HG03175 (cell line): Measurements from ENCODE around the gene EGR2.

Experiments used
- ATAC-seq: cut with Tn5 transposase; IDR thresholded peaks from one replicate; pipeline ENCODE4 v1.9.1; 2021; ENCODE audit warnings: mild to moderate bottlenecking, moderate library complexity; ENCODE audit not compliant: unreplicated experiment

Gene EGR2

DNA sequence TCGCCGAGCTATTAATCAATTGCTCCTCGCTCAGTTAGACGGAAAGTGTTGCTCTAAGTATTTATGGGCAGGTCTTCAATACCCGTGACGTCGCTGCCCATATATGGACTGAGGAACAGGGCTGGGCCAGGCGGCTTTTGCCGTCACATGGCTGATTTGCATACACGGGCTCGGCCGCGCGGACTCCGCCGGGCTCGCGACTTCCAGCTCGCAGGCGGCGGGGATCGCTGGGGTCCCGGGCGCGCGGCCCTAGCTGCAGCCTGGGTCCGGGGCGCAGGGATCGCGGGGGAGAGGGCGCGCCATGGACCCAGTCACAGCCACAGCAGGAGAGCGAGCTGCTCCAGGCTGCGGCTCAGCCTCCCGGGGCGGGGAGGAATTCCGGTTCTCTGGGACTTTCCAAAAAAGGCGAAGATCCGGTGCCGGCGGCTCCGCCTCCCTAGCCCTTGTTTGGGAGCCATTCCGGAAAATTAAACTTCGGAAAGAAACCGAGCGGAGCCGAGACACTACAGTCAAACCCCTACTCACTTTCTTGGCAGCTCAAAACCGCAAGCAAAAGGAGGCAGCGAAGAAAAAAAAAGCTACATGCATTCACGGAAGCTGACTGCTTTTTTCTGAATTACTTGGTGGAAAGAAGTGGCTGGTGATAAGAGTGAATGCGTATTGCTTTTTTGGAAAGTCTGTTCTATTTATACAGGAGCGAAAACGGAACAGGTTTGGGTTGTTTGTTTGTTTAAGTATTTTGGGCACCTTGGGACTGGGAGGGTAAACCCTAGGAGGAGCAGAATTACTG is at the start of gene EGR2:
EGR2 (minus strand) TSS at position 36 of the 790 bp plus-strand sequence. CDS start 337 bp downstream, outside the sequence.
- peak; percentile 80 for ATAC-seq

DNA sequence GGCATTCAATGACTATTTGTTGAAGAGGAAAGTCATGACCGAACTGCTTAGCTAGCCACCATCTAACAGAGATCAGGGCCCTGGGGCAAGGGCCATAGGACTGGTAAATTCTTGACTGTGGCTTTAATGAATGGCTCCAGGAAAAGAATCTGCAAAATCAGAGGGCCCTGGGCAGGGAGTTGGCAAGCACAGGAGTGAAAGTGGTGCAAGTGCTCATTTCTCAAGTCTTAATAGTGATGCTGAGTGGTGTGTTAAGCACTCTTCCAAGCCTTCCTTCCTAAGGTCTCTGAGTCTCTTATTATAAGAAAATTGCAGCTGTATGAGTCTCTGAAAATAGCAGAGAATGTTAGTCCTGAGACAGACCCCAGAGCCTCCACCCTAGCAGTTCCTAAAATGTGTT is 46.3 kb upstream of the EGR2 start:
- ATAC-seq, result no peak

DNA sequence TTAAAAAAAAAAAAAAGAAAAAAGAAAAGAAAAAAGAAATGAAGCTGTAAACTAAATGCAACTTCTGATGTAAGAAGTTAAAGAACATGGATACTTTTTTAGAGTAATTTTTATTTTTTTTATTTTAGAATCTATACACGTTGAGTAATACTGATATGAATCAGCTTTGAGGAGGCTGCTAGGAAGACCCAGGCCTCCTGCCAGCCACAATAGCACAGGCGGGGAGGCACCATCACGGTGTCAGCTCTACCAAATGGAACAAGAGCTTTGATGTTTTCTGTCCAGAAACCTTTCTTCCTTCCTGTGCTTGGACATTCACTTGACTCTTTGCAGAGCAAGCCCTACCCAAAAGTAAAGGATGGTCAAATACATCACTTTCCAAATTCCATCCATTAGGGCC is 45.3 kb upstream of the EGR2 start:
- ATAC-seq, result no peak

DNA sequence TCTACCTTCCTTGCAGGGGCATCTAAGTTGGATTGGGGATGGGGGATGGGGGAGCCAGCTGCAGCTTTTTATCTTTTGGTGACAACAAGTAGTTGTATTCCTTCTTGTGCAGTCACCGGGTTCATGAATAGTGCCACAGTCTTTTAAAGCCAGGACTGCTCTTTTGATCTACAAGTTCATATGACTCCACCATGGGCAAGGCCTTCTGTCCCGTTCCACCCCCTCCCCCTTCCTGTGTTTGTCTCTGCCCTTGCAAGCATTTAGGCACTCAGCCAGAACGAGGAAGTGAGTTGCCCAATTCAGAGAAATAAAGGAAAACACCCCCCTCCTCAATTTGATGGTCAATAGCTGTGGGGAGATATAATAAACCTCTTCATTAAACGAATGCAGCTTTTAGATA is 44.8 kb upstream of the EGR2 start:
- ATAC-seq, result no peak

DNA sequence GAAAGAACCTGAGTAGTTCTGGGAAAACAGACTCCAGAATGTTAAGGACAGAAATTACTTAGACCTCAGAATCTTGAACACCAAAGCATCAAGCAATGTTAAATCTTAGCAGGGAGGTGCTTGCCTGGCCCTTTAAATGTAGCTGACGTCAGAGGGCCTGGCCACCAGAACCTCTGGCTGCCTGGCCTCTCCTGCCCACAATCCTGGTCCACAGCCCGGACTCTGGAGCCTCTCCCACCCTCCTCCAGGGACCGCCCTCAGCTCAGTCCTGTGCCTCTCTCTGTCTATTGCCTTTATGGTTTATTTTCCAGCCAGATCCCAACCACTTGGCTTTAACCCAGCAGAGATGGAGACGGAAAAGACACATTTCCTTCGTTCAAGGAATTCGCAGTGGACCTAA is 42.2 kb upstream of the EGR2 start:
- ATAC-seq, result no peak

DNA sequence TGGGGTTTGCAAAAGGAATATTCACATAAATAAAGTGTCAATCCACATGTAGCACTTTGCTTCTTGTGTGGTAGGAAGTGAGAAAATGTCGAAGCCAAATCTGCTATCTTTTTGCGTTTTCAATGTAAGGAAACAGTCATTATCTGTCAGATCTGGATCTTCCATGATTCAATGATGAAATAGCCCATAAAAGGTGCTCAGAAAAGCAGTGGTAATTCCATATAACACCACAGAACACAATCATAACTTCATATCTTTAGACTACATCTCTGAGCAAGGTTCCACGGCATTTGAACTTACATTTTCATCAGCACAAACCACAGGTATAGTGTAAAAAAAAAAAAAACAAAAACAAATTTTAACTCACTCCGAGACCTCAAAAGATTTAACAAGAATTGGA is 39.9 kb upstream of the EGR2 start:
- ATAC-seq, result no peak

DNA sequence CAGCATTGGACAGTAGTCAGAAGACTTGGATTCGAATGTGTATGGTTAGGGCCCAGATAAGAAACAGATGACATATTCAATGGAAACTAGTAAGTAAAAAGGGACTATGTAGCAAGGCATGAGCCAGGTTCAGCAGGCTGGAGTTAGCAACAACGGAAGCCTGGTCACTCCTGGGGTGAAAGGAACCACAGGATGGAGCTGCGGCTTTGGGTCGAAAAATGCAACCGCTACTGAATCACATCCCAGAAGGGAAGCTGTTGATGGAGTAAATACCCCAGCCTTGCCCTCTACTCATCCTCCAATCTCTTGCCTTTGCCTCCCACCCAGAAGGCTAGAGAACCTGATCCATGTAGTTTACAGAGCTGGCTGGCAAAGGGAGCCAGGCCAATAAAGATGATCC is 37.5 kb upstream of the EGR2 start:
- ATAC-seq, result peak; percentile 17

DNA sequence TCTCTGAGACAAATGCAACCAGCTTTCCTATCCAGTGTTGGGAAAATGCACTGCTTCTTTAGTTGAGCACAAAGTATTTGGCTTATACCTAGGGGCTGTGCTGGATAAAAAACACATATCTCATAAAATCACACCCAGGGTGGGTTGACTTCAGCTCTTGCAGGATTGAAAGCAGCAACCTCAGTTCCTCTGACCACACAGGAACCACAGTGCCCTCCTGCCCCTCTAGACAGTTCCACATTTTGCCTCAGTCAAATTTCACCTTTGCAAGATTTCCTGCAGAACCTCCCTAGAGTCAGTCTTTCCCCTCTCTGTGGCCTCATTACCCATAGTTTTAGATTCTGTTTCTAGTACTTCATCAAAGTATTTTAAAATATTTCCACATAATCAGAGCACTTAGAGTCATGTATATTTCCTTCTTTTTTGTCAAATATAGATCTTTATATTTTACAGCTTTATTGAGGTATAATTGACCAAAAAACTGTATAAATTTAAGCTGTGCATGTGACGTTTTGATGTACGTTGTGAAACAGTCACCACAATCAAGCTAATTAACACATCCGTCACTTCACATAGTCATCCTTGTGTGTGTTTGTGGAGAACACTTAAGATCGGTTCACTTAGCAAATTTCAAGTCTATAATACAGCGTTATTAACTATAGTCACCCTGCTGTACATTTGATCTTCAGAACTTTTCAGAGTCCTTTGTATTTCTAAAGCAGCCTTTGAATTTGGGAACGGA is 37.0 kb upstream of the EGR2 start:
- ATAC-seq, result peak; percentile 73

DNA sequence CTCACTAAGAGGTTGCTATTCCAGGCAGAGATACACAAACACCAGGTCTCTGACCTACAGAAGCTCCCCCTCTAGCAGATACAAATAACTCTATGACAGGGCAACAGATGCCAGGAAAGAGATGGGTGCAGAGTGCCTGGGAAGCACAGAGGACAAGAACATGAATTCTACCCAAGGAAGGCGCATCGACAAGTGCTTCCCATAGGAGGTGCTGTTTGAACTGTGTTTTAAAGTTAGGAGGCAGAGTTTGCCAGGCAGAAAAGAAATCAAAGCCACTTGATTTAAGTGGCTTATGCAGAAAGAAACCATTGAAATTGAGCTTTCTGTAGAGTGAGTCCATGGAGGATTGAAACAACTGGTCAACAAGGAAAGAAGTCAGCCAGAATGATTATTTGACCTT is 35.3 kb upstream of the EGR2 start:
- ATAC-seq, result no peak

DNA sequence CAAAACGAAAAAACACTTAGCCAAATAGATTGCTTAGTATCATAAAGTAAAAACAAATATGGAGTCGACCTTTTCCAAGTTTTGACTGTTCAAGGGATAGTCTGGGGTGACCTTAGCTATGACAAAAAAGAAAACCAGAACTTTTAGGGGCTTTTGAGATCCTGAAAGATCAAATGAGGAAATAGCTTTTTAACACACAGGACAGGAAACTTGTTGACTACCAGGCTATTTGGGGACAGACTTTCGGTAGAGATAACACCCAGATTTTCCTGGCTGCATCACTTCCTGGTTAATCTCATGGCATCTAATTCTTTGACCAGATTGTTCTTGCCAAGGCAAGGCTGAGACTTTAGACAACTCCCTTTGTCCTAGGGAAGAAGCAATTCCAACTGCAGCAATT is 34.5 kb upstream of the EGR2 start:
- no peak for ATAC-seq

DNA sequence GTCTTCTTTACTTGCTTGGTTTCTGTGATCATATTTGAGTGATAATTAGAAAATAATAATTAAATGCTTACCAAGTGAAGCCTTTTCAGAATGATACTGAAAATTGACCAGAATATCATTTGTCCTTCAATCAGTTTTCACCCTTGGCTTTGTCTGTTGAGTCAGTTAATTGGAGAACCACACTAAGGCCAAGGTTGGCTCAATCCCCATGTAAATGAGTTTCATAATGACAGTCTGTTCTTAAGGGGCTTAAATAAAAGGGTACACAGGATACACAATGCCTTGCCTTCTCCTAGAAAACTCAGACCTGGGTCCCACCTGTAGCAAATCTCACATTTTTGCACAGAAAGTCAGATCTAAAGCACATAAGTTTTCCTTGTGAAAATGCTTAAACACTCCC is 31.3 kb upstream of the EGR2 start:
- no peak for ATAC-seq

DNA sequence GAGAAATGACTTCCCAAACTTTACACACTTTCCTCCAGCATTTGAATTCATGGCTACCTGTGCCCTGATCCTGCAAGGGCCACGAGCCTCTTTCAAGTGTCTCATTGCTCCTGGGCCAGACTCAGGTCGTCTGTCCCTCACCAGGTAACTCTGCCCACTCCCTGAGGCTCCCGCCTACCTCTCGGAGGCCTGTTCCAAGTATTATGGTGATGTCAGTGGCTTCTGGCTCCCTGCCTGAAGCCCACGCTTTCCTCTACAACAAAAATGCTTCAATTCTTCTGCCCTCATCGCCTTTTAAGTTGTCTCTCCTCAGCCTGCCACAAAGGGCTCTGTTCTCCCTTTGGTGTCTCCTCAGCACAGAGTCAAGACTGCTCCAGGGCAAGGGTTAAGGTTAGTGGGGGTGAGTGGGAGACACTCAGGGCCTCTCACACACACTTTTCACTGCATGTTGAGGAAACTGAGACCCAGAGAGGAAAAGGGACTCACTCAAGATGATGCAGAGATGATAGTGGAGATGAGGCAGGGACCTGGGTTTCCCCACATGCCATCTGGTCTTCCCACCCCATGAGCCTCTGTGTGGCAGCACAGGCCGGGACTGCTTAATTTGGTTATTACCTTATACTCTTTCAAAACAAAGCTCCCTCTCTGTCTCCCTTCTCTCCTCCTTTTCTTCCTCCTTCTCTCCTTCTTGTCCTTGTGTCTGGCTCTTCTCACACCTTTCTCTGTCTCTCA is 28.3 kb upstream of the EGR2 start:
- ATAC-seq, result no peak

DNA sequence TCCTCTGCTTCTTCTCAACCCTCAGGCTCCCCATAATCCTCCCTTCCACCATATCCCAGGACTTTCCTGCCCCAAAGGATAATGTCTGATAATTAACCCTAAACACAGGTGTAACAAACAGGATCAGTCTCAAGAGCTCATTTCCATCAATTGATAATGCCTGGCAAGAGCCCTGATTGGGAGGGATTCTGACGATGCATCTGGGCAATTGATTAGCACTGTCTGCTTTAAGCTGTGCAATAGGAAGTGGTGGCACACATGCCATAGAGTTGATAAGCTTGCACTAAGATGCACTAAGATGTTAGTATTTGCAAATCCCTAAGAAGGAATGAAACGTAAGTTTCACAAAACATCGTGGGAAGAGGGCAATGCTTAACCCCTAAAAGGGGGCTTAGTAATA is 27.4 kb upstream of the EGR2 start:
- ATAC-seq, result no peak

DNA sequence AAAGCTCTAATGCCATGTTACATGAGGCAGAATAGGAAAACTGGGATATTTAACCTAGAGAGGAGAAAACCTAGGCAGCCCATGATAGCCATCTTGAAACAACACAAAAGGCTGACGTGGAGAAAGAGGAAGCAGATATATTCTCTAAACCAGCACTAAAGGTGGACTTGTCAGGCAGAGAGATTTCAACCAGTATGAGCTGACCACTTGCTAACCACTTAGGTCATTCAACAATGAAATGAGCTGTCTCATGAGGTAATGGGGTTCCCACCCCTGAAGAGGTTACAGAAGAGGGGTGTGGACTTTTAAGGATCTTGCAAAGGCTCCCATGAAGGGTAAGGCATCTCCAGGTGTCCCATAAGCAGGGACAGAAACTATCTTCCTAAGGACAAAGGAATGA is 26.8 kb upstream of the EGR2 start:
- peak; percentile 88 for ATAC-seq

DNA sequence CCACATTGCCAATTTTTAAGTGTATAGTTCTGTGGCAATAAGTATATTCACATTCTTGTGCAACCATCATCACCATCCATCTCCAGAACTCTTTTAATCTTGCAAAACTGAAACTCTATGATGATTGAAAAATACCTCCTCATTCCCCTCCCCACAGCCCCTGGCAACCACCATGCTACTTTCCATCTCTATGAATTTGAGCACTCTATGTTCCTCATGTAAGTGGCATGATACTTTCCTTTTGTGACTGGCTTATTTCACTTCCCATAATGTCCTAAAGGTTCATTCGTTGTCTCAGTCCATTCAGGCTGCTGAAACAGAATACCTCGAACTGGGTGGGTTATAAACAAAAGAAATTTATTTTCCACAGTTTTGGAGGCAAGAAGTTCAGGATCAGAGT is 23.4 kb upstream of the EGR2 start:
- ATAC-seq, result no peak

DNA sequence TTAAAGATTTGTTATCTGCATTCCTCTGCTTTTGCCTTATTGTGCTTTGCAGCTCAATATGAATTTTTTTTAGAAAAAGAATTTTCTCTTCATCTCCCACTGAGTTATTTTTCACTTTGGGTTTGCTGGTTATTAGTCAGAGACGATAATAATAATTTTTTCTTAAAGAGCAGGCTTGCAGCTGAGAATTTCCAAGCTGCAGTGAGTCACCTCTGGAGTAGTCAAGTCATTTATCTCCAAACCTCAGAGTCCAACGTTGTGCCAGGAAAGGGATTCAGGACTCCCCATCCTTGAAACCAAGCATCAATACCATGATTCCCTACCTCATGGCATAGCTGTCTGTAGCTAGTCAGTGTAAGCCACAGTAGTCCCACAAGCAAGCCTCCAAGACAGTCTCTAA is 15.2 kb upstream of the EGR2 start:
- ATAC-seq, result no peak

DNA sequence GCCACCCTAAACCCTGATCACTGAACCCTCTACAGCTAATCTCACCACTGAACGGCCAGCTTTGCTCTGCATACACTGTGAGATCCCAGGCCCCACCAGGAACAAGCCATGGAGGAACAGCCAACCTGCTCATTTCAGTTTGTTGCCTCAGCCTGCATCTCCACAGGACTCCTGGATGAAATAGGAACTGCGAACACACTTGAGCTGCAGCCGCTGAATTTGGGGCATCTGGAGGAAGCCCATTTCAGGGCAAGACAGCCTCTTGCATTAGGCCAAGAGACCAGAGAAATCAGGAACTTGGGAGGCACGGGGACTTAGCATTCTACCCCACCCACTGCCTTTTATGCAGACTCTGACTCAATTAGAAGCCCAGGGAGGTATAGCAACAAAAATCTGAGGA is 14.5 kb upstream of the EGR2 start:
- ATAC-seq, result no peak

DNA sequence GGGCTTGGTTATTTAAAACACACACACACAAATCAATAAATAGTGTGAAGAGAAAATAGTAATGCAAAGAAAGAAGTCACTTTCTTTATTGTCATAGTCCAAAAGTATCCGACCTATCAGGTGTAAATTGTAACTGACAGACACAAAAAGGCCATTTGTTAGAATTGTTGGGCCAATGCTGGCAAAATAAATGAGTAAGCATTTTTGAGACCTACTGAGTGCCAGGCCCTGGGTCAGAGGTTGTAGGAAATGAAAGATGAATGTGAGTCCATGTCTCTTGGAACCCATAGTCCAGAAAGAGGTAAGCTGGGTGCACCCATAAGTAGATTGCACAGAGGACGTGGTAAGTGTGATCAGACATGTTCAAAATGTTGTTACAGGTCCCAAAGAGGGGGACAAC is 13.5 kb upstream of the EGR2 start:
- ATAC-seq, result no peak

DNA sequence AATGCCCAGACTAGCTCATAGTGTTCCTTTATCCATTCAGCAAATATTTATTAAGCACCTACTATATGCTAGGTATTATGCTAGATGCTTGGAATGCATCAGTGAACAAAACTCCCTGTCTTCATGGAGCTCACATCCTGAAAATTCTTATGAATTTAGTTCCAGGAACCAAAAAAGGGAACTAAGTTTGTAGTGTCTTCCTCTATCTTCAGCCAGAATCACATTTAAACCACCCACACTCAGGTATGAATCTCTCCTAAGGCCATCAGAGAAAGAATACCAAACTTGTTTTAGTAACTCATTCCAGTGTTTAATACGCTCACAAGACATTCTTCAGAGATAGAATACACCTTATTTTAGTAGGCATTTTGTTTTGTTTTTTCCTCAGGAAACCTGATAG is 10.1 kb upstream of the EGR2 start:
- ATAC-seq, result no peak

DNA sequence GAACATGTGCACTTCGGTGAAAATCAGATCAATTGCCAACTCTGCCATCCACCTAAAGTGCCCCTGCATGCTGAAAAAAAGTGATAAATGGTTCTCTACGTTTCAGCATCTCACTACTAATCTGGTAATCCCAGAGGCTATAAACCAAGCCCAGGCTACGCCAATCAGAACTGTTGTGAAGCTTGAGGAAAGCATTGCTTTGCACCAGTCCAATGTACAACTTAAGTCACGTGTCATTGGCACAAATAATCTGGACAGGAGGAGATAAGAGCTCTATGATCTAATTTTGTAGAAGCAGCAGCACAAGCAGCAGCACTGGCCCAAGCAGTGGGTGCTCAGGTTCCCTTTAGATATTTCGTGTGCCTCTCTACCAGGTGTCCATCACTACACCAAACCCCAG is 4.4 kb upstream of the EGR2 start:
- no peak for ATAC-seq

DNA sequence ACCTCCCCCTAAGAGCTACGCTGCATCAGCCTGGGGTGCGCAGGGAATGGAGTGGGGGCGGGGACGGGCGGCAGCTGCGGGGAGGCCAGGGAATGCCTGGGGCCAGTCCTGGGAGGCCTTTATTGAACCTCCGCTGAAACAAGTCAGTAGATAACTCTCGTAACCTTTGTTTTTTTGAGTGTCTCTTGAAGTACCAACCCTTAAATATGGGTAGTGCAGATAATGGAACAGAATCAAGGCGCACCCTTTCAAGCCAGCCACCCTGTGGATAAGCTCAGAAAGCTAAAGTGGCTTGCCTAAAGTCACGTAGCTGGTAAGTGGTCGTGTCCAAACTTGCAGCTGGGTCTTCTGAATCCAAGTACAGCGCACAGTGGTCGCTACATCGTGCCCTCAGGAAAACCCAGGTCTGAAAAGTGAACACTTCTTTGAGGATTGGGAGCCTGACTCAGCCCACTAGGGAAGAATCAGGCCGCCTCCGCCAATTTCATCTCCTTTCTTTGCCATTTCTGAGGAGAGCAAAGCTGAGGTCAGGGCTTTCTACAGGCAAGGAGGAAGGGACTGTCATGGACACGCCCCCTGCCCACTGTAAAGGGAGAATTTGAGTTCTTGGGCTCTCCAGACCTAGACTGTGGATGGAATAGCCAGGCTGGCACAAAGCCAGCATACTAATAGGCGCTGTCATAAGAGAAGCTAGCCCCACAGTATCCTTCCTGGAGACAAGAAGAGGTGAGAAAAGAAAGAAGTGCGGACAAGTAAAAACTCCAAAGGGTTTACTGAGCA is 3.2 kb upstream of the EGR2 start:
- ATAC-seq, result no peak
